SK-N-SH (cell line): ENCODE results near the gene EMCN. TPM values are rescaled to one million over a fixed set of nuclear protein-coding genes. Genes with fewer than 3 reads are reported as not detected.

Experiments used
- CTCF ChIA-PET: fragments of 300-600, 350-600 bp; formaldehyde crosslinking; extraction: SDS; loops from one replicate; lab custom pipeline; 2021; lab: Yijun Ruan, JAX
- POLR2A ChIA-PET: fragments of 350-600 bp; sonication (Branson Sonifier 250); formaldehyde crosslinking; extraction: SDS; loops from one replicate; lab custom pipeline; 2020; ENCODE audit warnings: antibody characterized with exemption, inconsistent platforms; lab: Yijun Ruan, JAX
- DNase-seq: peaks from one replicate; pipeline ENCODE4 v3.0.0; 2012
- H2AFZ ChIP-seq: fragments of 200-600 bp; sonication (generic); 2 replicates; pipeline ENCODE4 v1.8.1; 2016; ENCODE audit warnings: antibody characterized with exemption, mild to moderate bottlenecking, low read depth
- H3F3A ChIP-seq: fragments of 200-600 bp; sonication (generic); replicated peaks from 2 replicates; pipeline ENCODE3; 2016; ENCODE audit warnings: antibody characterized with exemption, mild to moderate bottlenecking; ENCODE audit not compliant: insufficient read depth
- H3K27ac ChIP-seq, 2 experiments: fragments of 200-500 bp in 1 of 2; fragments of 200-600 bp in 1 of 2; sonication (Bioruptor generic) in 1 of 2; sonication (generic), shearing (Covaris generic) in 1 of 2; 2 replicates each; pipeline versions ENCODE4 v1.5.1 to v1.6.1; 2014 to 2016; ENCODE audit warnings: low read depth in 2 of 2, inconsistent platforms in 1 of 2, low read length in 1 of 2, mild to moderate bottlenecking in 1 of 2, mixed read lengths in 1 of 2
- H3K27me3 ChIP-seq: fragments of 200-600 bp; sonication (generic), shearing (Covaris generic); 2 replicates; pipeline ENCODE4 v1.6.1; 2016; ENCODE audit warnings: mixed run types; ENCODE audit not compliant: insufficient read depth
- H3K36me3 ChIP-seq, 2 experiments: fragments of 200-500 bp in 1 of 2; fragments of 200-600 bp in 1 of 2; sonication (Bioruptor generic) in 1 of 2; sonication (generic) in 1 of 2; replicated peaks in 1 of 2; 2 replicates each; pipeline versions ENCODE3 to v1.5.1; 2014 to 2016; ENCODE audit warnings: low read length in 1 of 2, mild to moderate bottlenecking in 1 of 2; ENCODE audit not compliant: insufficient read depth in 2 of 2, control insufficient read depth in 1 of 2
- H3K4me1 ChIP-seq, 2 experiments: fragments of 200-500 bp in 1 of 2; fragments of 200-600 bp in 1 of 2; sonication (Bioruptor generic) in 1 of 2; sonication (generic), shearing (Covaris generic) in 1 of 2; 2 replicates each; pipeline versions ENCODE4 v1.5.1 to v1.6.1; 2014 to 2016; ENCODE audit warnings: low read depth in 1 of 2, low read length in 1 of 2, mixed run types in 1 of 2; ENCODE audit not compliant: insufficient read depth in 2 of 2, control insufficient read depth in 1 of 2
- H3K4me2 ChIP-seq: fragments of 200-600 bp; sonication (generic), shearing (Covaris generic); 2 replicates; pipeline ENCODE4 v1.6.1; 2017; ENCODE audit warnings: mixed run types
- H3K4me3 ChIP-seq, 2 experiments: fragments of 200-500 bp in 1 of 2; fragments of 200-600 bp in 1 of 2; sonication (Bioruptor generic) in 1 of 2; sonication (generic), shearing (Covaris generic) in 1 of 2; 2 replicates each; pipeline versions ENCODE4 v1.5.1 to v1.8.1; 2014 to 2016; ENCODE audit warnings: low read depth in 2 of 2, inconsistent platforms in 1 of 2, low read length in 1 of 2, mild to moderate bottlenecking in 1 of 2, mixed read lengths in 1 of 2, moderate library complexity in 1 of 2
- H3K79me2 ChIP-seq: fragments of 200-600 bp; sonication (generic); 2 replicates; pipeline ENCODE4 v1.8.1; 2017; ENCODE audit warnings: mild to moderate bottlenecking; ENCODE audit not compliant: insufficient read depth
- H3K9ac ChIP-seq: fragments of 200-600 bp; sonication (generic); 2 replicates; pipeline ENCODE4 v1.6.1; 2017; ENCODE audit warnings: mixed run types
- H3K9me2 ChIP-seq: fragments of 200-600 bp; sonication (generic); 2 replicates; pipeline ENCODE4 v1.6.1; 2017; ENCODE audit warnings: mixed run types
- H3K9me3 ChIP-seq: fragments of 200-600 bp; sonication (generic); 2 replicates; pipeline ENCODE4 v1.6.1; 2017; ENCODE audit warnings: mixed run types, mild to moderate bottlenecking, moderate library complexity
- H4K20me1 ChIP-seq: fragments of 200-600 bp; sonication (generic); 2 replicates; pipeline ENCODE4 v1.6.1; 2017; ENCODE audit warnings: mild to moderate bottlenecking, mixed run types; ENCODE audit not compliant: insufficient read depth
- CTCF ChIP-seq: fragments of 200-600 bp; sonication (generic); IDR thresholded peaks from 2 replicates; pipeline ENCODE4 v1.6.1; 2017; ENCODE audit warnings: antibody characterized with exemption, mild to moderate bottlenecking, moderate library complexity
- ELF1 ChIP-seq: IDR thresholded peaks from 2 replicates; pipeline ENCODE4 v1.4.0; 2012
- EZH2phosphoT487 ChIP-seq: fragments of 200-600 bp; sonication (generic); IDR thresholded peaks from 2 replicates; pipeline ENCODE4 v1.6.1; 2017; ENCODE audit warnings: low read depth, mixed run types, mild to moderate bottlenecking, antibody characterized with exemption, moderate library complexity, borderline replicate concordance
- FOSL2 ChIP-seq: IDR thresholded peaks from 2 replicates; pipeline ENCODE4 v1.4.0; 2012; ENCODE audit warnings: low read depth, mild to moderate bottlenecking, moderate library complexity, borderline replicate concordance
- IRF3 ChIP-seq: fragments of 150-350 bp; IDR thresholded peaks from 2 replicates; pipeline ENCODE4 v1.6.1; 2016; ENCODE audit warnings: mild to moderate bottlenecking, low read depth, low read length
- JUND ChIP-seq: IDR thresholded peaks from 2 replicates; pipeline ENCODE4 v1.4.0; 2012
- MEF2A ChIP-seq: IDR thresholded peaks from 2 replicates; pipeline ENCODE4 v1.4.0; 2012; ENCODE audit warnings: low read depth, borderline replicate concordance
- MXI1 ChIP-seq: IDR thresholded peaks from 2 replicates; pipeline ENCODE4 v1.6.1; 2012; ENCODE audit warnings: mild to moderate bottlenecking, low read depth, low read length, improper control_type of control experiment
- NFIC ChIP-seq: IDR thresholded peaks from 2 replicates; pipeline ENCODE4 v1.4.0; 2012; ENCODE audit warnings: borderline replicate concordance
- POLR2AphosphoS5 ChIP-seq: IDR thresholded peaks from 2 replicates; pipeline ENCODE4 v1.6.1; 2012; ENCODE audit warnings: low read depth, low read length
- REST ChIP-seq: IDR thresholded peaks from 2 replicates; pipeline ENCODE4 v1.6.1; 2012; ENCODE audit warnings: mild to moderate bottlenecking, low read depth, low read length, moderate library complexity
- SIN3A ChIP-seq: IDR thresholded peaks from 2 replicates; pipeline ENCODE4 v1.6.1; 2012; ENCODE audit warnings: low read depth, mild to moderate bottlenecking, low read length, moderate library complexity, borderline replicate concordance
- SMC3 ChIP-seq: IDR thresholded peaks from 2 replicates; pipeline ENCODE4 v1.6.1; 2012; ENCODE audit warnings: low read depth, low read length, improper control_type of control experiment
- TCF12 ChIP-seq: IDR thresholded peaks from 2 replicates; pipeline ENCODE4 v1.4.0; 2012
- TEAD4 ChIP-seq: IDR thresholded peaks from 2 replicates; pipeline ENCODE4 v1.4.0; 2012; ENCODE audit warnings: mild to moderate bottlenecking, borderline replicate concordance; ENCODE audit not compliant: insufficient read depth
- USF1 ChIP-seq: IDR thresholded peaks from 2 replicates; pipeline ENCODE4 v1.4.0; 2012; ENCODE audit warnings: low read depth, borderline replicate concordance
- YY1 ChIP-seq: IDR thresholded peaks from 2 replicates; pipeline ENCODE4 v1.4.0; 2012; ENCODE audit warnings: low read depth, mild to moderate bottlenecking
- ZBTB33 ChIP-seq: IDR thresholded peaks from 2 replicates; pipeline ENCODE4 v1.4.0; 2012; ENCODE audit warnings: low read depth, borderline replicate concordance
- WGBS: methylation state at CpG from one replicate; pipeline ENCODE4 v1.1.6; 2017; ENCODE audit warnings: low lambda C conversion rate; 5-methylcytosine and 5-hydroxymethylcytosine counted together
- polyA plus RNA-seq, 3 experiments: library from polyadenylated mRNA; depleted of rRNA; stranded (reverse); fragments of >200 nt; gene quantifications; 2 replicates each; pipeline ENCODE4 v1.2.3, GENCODE V29; 2012

The EMCN gene
- polyA plus RNA-seq, 1 of the 3 experiments (the other 2 are of a cell fraction), result 0.30 TPM

- ChIA-PET POLR2A (no interaction called here), CTCF (interaction anchor here (1.2 kb wide), 1 partner anchor 11 kb away, joined by 4 read pairs; no protein-coding TSS in a partner anchor)
- Histone ChIP-seq H4K20me1 (no peaks in the 10 kb centered on the region), H3K27ac (no peak overlapping the region), H3K9me3 (no peaks in the 10 kb centered on the region), H3F3A (no peaks in the 10 kb centered on the region), H3K9ac (no peak overlapping the region), H3K4me2 (no peak overlapping the region), H3K79me2 (no peaks in the 10 kb centered on the region), H2AFZ (no peak overlapping the region), H3K9me2 (no peaks in the 10 kb centered on the region), H3K27me3 (no peaks in the 10 kb centered on the region), H3K4me3 (no peak overlapping the region), H3K36me3 (no peaks in the 10 kb centered on the region), H3K4me1 (no peaks in the 10 kb centered on the region)
- DNase-seq, result no peak
- 70% methylated on average over 1 of the region's 1 CpG for whole genome bisulfite sequencing
- TF ChIP-seq TCF12, result no peak
- TF ChIP-seq REST, result no peak
- TF ChIP-seq YY1, result no peak
- TF ChIP-seq SMC3, result no peak
- TF ChIP-seq EZH2phosphoT487, result no peak
- no peak for TF ChIP-seq CTCF
- TF ChIP-seq ZBTB33, result no peak
- TF ChIP-seq MXI1, result no peak
- TF ChIP-seq IRF3, result no peak
- TF ChIP-seq POLR2AphosphoS5, result no peak
- no peak for TF ChIP-seq USF1
- TF ChIP-seq SIN3A, result no peak
- no peak for TF ChIP-seq TEAD4
- TF ChIP-seq MEF2A, result no peak
- no peak for TF ChIP-seq JUND
- TF ChIP-seq NFIC, result no peak
- no peak for TF ChIP-seq FOSL2
- no peak for TF ChIP-seq ELF1
Measured at GRCh38 chr4:100361336-100361735, 156.5 kb downstream of the EMCN start.
